Stimulated activated effector memory CD8-positive, alpha-beta T cell treated with anti-CD3 and anti-CD28 coated beads, Interleukin-12 subunit alpha, Interleukin-12 subunit beta, amount 100 ng/mL, for 72 hours (primary cell): ENCODE measurements around the gene TMEM141.
"Not testable (repeated sequence)": the region's sequence is repeated elsewhere in the genome, so short reads cannot be mapped to it uniquely, and the experiment has no call there.

ENCODE experiments used
- ATAC-seq: fragments of 150-1000 bp; cut with Tn5 transposase; 2 replicates; pipeline ENCODE4 v1.10.0; 2021
- DNase-seq, 2 donors: peaks; one replicate each; pipeline ENCODE4 v3.0.0; 2021 to 2022; ENCODE audit warnings: low spot score in 2 of 2
- H3K27ac Mint-ChIP-seq: one replicate; pipeline ENCODE4 v1.8.0; 2022; ENCODE audit warnings: mild to moderate bottlenecking, mixed read lengths
- H3K36me3 Mint-ChIP-seq: one replicate; pipeline ENCODE4 v1.8.0; 2022; ENCODE audit warnings: mild to moderate bottlenecking, mixed read lengths
- H3K4me1 Mint-ChIP-seq: one replicate; pipeline ENCODE4 v1.8.0; 2022; ENCODE audit warnings: mixed read lengths
- H3K4me3 Mint-ChIP-seq: one replicate; pipeline ENCODE4 v1.8.0; 2022; ENCODE audit warnings: mild to moderate bottlenecking, mixed read lengths
- H3K9me3 Mint-ChIP-seq: one replicate; pipeline ENCODE4 v1.8.0; 2022; ENCODE audit warnings: mixed read lengths

Gene TMEM141

DNA sequence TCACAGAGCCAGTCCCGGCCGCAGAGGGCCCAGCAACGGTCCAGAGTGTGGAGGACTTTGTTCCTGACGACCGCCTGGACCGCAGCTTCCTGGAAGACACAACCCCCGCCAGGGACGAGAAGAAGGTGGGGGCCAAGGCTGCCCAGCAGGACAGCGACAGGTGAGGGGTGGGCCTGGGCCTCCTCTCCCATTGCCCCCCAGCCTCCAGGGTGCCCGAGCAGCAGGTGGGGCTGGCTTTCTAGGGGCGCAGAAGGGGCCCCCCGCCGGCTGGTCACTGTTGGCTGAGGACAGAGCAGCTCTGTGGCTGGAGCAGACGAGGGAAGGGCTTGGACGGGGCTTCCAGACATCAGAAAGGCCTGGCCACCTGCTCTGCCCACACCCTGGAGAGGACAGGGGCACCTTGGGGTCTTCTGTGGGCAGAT, 46.7 kb downstream of the TMEM141 start:
- not testable (repeated sequence) for H3K27ac Mint-ChIP-seq, ATAC-seq, DNase-seq, H3K4me3 Mint-ChIP-seq, H3K9me3 Mint-ChIP-seq
- Mint-ChIP-seq H3K4me1 (peaks cover 19% of the 10 kb centered on the region), H3K36me3 (peaks cover 28% of the 10 kb centered on the region)

DNA sequence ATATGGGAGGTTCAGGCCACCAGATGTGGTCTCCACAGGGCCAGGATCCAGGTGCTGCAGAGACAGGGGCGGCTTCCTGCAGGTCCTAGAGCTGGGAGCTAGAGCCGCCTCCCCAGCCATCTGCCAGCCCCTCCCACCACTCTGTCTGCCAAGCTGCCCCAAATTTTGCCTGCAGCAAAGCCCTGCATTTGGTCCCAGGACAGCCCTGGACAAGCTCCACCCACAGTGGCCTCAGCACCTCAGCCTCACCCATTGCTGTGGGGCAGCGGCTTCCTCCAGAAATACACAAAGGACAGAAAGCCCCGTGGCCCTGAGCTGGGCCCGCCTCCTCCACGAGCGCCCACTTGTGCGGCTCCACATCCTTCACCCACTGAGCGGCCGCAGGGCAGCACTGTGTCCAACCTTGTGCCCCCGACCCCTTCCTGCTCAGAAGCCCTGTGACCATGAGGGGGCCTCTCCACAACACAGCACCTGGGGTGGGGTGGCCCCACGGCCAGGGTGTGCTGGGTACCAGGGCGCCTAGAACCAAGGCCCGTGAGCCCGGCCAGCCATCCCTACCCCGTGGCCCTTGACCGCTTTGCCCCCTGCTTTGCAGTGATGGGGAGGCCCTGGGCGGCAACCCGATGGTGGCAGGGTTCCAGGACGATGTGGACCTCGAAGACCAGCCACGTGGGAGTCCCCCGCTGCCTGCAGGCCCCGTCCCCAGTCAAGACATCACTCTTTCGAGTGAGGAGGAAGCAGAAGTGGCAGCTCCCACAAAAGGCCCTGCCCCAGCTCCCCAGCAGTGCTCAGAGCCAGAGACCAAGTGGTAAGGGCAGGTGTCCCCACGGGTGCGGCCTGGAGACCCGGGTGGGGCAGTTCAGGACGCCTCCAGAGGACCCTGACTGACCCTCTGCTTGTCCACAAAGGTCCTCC, 47.4 kb downstream of the TMEM141 start:
- no peak for ATAC-seq
- no peak overlapping the region for H3K4me3 Mint-ChIP-seq
- H3K36me3 Mint-ChIP-seq: peaks cover 31% of the 10 kb centered on the region
- DNase-seq: no peak
- no peaks in the 10 kb centered on the region for H3K9me3 Mint-ChIP-seq
- H3K4me1 Mint-ChIP-seq: peaks cover 19% of the 10 kb centered on the region
- peak overlapping the region; percentile 58 for H3K27ac Mint-ChIP-seq

DNA sequence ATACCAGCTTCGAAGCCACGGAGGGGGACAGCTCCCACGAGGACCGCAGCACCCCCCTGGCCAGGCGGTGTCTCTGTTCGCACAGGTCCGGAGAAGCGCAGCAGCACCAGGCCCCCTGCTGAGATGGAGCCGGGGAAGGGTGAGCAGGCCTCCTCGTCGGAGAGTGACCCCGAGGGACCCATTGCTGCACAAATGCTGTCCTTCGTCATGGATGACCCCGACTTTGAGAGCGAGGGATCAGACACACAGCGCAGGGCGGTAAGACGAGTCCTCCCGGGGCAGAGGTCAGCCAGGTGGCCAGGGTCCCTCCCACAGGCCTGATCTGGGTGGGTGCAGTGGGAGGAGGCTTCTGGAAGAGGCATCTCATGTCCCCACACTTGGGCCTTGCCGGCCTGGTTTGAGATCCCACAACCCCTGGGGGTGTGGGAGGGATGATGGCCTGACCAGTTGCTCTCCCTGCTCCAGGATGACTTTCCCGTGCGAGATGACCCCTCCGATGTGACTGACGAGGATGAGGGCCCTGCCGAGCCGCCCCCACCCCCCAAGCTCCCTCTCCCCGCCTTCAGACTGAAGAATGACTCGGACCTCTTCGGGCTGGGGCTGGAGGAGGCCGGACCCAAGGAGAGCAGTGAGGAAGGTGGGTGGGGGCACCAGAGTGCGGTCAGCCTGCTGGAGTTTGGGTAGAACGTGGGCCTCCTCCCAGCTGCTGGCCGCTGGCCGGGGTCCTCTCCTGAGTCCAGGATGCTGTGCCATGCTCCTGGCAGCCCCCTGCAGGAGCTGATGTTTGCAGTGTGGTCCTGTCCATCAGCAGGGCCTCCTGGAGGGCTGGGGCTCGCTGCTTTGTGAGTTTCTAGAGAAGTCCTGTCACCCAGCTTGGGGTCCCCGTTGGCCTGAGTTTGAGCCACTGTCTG, 48.3 kb downstream of the TMEM141 start:
- H3K36me3 Mint-ChIP-seq: peaks cover 34% of the 10 kb centered on the region
- DNase-seq (peak in 1 of 2 donors; percentile 52), ATAC-seq (no peak)
- no peak overlapping the region for H3K4me3 Mint-ChIP-seq
- peak overlapping the region; percentile 58 for H3K27ac Mint-ChIP-seq
- H3K9me3 Mint-ChIP-seq: no peaks in the 10 kb centered on the region
- peaks cover 19% of the 10 kb centered on the region for H3K4me1 Mint-ChIP-seq

DNA sequence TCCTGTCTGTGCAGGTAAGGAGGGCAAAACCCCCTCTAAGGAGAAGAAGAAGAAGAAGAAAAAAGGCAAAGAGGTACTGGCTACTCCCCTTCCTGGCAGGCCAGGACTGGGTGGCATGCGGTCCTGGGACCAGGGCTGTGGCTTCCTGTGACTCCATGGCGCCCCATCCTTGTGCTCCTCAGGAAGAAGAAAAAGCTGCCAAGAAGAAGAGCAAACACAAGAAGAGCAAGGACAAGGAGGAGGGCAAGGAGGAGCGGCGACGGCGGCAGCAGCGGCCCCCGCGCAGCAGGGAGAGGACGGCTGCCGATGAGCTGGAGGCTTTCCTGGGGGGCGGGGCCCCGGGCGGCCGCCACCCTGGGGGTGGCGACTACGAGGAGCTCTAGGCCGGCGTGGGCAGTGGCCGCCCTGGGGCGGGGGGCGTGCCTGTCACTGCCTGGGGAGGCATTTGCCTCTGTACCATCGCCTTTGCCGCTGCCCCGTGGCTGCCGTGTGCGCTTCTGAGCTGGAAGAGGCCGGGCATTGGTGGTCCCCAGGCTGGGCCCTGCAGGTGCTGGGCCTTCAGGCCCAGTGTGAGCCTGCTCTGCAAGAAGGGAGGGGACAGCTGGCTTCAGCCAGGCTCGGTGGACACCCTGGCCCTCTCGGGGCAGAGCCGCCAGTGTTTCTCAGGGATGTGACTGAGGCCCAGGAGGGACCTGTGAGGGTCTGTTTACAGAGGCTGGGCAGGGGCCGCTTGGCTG, 49.2 kb downstream of the TMEM141 start:
- ATAC-seq: no peak
- Mint-ChIP-seq H3K4me3 (no peak overlapping the region), H3K27ac (peak overlapping the region; percentile 6)

DNA sequence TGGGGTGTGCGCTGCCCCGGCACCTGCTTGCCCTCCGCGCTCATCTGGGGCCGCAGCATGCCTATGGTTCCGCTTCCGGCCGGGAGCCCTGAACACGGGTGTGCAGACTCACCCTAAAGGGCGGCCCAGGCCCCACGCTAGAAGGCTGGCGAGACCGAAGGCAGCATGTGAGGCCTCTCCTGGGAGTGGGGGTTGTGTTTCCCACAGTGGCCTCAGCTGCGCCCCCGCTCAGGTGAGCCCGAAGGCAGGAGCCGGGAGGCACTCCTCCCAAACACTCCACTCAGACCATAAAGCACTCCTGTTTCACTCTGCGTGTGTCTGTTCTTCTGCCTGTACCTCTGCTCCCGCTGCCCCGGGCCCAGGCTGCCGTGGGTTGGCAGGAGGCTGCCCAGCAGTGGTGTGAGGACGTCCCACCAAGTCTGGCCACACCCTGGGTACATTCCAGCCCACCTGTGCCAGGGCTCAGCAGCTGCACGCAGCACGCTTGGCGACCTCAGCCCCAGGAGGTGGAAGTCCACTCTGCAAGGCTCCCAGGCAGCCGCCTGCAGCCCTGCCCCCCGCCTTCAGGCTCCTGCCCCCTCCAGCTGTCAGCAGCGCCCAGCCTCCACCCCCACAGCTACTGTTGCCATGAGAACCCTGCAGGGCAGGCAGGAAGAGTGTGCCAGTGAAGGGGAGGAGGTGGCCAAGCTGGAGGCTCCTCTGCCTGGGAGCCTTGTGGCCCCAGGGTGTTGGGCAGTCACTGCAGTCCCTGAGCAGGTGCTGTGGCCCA, 49.9 kb downstream of the TMEM141 start:
- no peak for ATAC-seq
- DNase-seq: peak in 1 of 2 donors; percentile 55
- Mint-ChIP-seq H3K9me3 (no peaks in the 10 kb centered on the region), H3K4me3 (peak overlapping the region; percentile 79), H3K36me3 (peaks cover 34% of the 10 kb centered on the region), H3K27ac (no peak overlapping the region), H3K4me1 (peaks cover 19% of the 10 kb centered on the region)

More for the DNA sequence above, 49.2 kb downstream of the TMEM141 start:
- H3K9me3 Mint-ChIP-seq: no peaks in the 10 kb centered on the region
- DNase-seq: no peak
- H3K4me1 Mint-ChIP-seq: peaks cover 19% of the 10 kb centered on the region
- H3K36me3 Mint-ChIP-seq: peaks cover 34% of the 10 kb centered on the region

DNA sequence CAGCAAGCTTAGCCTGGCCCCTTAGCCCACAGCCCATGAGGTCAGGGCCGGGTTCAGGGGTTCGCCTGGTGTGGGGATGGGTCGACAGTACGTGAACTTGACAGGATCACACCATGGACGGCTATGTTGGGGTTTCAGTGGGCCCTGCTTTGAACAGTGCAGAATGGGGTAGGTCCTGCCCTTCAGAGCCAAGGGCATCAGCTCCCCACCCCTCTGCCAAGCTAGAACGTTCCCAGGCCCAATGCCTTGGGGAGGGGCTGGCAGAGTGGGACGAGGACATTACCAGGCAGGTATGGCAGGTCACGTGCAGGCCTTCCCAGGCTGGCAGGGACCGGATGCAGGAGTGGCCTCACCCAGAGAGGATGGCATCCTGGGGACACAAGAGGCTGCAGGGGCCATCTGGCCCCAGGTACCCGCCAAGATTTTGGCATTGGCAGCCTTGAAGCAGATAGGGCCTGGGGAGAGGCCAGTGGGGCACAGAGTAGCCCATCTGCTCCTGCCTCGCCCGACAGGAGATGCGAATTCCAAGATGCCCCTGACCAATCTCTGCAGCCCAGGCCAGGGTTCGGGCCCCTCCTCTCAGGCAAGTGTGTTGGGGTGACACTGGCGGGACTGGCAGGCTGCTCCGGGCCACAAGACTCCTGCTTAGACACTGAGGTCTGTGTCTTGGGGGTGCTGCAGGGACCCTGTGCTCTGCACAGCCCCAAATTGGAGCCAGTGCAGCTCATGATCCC, 50.7 kb downstream of the TMEM141 start:
- peaks cover 19% of the 10 kb centered on the region for H3K4me1 Mint-ChIP-seq
- peak overlapping the region; percentile 79 for H3K4me3 Mint-ChIP-seq
- peak overlapping the region; percentile 54 for H3K27ac Mint-ChIP-seq
- peak in 1 of 2 donors; percentile 51 for DNase-seq
- not testable (repeated sequence) for ATAC-seq, H3K9me3 Mint-ChIP-seq
- H3K36me3 Mint-ChIP-seq: peaks cover 34% of the 10 kb centered on the region

DNA sequence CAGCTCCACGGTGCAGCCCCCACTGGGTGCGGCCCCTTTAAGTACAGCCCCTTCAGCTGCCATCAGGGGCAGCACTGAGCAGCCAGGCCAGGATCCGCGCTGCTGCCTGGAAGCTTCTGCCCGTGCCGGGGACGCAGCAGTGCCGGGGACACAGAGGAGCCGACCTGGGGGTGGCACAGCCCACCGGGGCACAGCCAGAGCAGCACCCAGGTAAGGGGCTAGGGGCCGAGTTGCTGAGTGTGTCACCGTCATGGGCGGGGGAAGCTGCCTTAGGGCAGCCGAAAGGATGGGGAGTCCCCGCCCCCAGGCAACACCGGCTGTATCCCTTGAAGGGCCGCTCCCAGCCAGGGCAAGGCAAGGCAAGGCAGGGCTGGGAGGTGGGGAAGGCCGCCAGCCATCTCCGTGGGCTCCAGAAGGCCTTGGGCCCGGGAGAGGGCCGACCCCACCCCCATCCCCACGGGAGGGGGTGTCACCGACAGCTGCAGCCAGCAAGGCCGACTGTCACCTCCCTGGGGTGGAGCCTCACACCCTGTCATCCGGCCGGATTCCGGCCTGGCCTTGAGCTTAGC, 51.3 kb downstream of the TMEM141 start, which contains the start of gene AJM1:
Gene AJM1 (plus strand): TSS at position 99 of the 569 bp plus-strand sequence. CDS start 1,937 bp downstream, outside the sequence.
- DNase-seq: peak; percentile 79 to 92
- Mint-ChIP-seq H3K36me3 (peaks cover 38% of the 10 kb centered on the region), H3K4me1 (peaks cover 20% of the 10 kb centered on the region), H3K27ac (peak within 1 kb of the TSS; percentile 54), H3K4me3 (peak within 1 kb of the TSS; percentile 79)
- peak; percentile 87 for ATAC-seq
- not testable (repeated sequence) for H3K9me3 Mint-ChIP-seq
